HS-27A (cell line): ENCODE results near the gene BEST3.
"Not testable (repeated sequence)": the region's sequence is repeated elsewhere in the genome, so short reads cannot be mapped to it uniquely, and the experiment has no call there.

Experiments used
- DNase-seq: peaks from one replicate; pipeline ENCODE4 v3.0.0-alpha.2; 2012; ENCODE audit warnings: low read depth, missing footprints

BEST3 gene

GRCh38 chr12:69648476-69648875 lies 50.6 kb downstream of the BEST3 start:
- DNase-seq, result peak; percentile 60

- DNase-seq, result no peak
These were observed 51.9 kb downstream of the BEST3 start for GRCh38 chr12:69647178-69647577.

- DNase-seq, result no peak
These were observed 54.1 kb downstream of the BEST3 start for GRCh38 chr12:69645031-69645430.

GRCh38 chr12:69644511-69644910 lies 54.6 kb downstream of the BEST3 start:
- no peak for DNase-seq

GRCh38 chr12:69642531-69642930 lies 56.6 kb downstream of the BEST3 start:
- no peak for DNase-seq

- no peak for DNase-seq
These were observed 57.6 kb downstream of the BEST3 start for GRCh38 chr12:69641546-69641945.

- DNase-seq, result no peak
These were observed 59.6 kb downstream of the BEST3 start for GRCh38 chr12:69639400-69640016.

- no peak for DNase-seq
These were observed 66.0 kb downstream of the BEST3 start for GRCh38 chr12:69633061-69633460.

GRCh38 chr12:69630191-69630590 lies 68.9 kb downstream of the BEST3 start:
- DNase-seq, result no peak

GRCh38 chr12:69627501-69627900 lies 71.6 kb downstream of the BEST3 start:
- no peak for DNase-seq

- no peak for DNase-seq
These were observed 75.1 kb downstream of the BEST3 start for GRCh38 chr12:69623970-69624369.

- no peak for DNase-seq
These were observed 77.6 kb downstream of the BEST3 start for GRCh38 chr12:69621551-69621950.

GRCh38 chr12:69620921-69621320 lies 78.2 kb downstream of the BEST3 start:
- DNase-seq, result no peak

- no peak for DNase-seq
These were observed 79.0 kb downstream of the BEST3 start for GRCh38 chr12:69620077-69620476.

GRCh38 chr12:69619050-69619449 lies 80.1 kb downstream of the BEST3 start:
- DNase-seq, result no peak

GRCh38 chr12:69616025-69616424 lies 83.1 kb downstream of the BEST3 start:
- DNase-seq, result no peak

- no peak for DNase-seq
These were observed 85.8 kb downstream of the BEST3 start for GRCh38 chr12:69613351-69613750.

- DNase-seq, result no peak
These were observed 88.4 kb downstream of the BEST3 start, which contains the start of gene LRRC10 for GRCh38 chr12:69610729-69611128. Gene LRRC10, minus strand, starts transcription at chr12:69610907. Its CDS starts 69 bp downstream, at chr12:69610838.

GRCh38 chr12:69610126-69610525 lies 89.0 kb downstream of the BEST3 start:
- no peak for DNase-seq

GRCh38 chr12:69608114-69608513 lies 91.0 kb downstream of the BEST3 start:
- no peak for DNase-seq

- not testable (repeated sequence) for DNase-seq
These were observed 94.8 kb downstream of the BEST3 start for GRCh38 chr12:69604275-69604674.
